ENCODE data around the gene ARID1B. TPM values are rescaled to one million over a fixed set of nuclear protein-coding genes. Genes with fewer than 3 reads are reported as not detected.

The ARID1B gene
- total and polyA plus RNA-seq, 8 donors = 67.6 to 102 (median 99.0) TPM

DNA sequence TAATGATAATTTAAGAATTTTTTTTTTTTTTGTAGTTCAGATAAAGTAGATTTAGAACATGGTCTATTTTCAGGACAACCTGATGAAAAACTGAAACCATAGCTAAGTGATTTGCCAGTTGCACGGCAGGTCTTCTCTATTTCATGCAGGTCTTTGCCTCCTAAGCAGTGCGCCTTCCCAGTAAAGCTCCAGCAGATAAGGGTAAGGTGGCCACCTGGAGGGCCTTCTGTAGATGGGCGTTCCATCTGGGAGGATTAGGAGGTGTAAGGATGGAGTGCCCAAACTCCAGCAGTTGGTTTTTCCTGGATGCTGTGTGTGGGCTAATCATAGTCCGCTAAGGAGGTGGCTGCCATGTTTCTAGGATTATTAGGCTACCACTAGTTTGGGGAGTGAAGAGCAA is 107.1 kb downstream of the ARID1B start:
- DNase-seq = no peak
- TF ChIP-seq, protein P1, sequence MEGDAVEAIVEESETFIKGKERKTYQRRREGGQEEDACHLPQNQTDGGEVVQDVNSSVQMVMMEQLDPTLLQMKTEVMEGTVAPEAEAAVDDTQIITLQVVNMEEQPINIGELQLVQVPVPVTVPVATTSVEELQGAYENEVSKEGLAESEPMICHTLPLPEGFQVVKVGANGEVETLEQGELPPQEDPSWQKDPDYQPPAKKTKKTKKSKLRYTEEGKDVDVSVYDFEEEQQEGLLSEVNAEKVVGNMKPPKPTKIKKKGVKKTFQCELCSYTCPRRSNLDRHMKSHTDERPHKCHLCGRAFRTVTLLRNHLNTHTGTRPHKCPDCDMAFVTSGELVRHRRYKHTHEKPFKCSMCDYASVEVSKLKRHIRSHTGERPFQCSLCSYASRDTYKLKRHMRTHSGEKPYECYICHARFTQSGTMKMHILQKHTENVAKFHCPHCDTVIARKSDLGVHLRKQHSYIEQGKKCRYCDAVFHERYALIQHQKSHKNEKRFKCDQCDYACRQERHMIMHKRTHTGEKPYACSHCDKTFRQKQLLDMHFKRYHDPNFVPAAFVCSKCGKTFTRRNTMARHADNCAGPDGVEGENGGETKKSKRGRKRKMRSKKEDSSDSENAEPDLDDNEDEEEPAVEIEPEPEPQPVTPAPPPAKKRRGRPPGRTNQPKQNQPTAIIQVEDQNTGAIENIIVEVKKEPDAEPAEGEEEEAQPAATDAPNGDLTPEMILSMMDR (IDR thresholded peaks at IDR 0.05) = no peak
- Histone ChIP-seq H3K36me3 (no peaks in the 10 kb centered on the region), H3K4me3 (no peak overlapping the region), H3K27ac (peak overlapping the region in 1 of 2 donors; percentile 26), H3K9me3 (no peaks in the 10 kb centered on the region), H3K4me1 (peaks cover 14 to 59% of the 10 kb centered on the region in 2 donors), H3K27me3 (no peaks in the 10 kb centered on the region)
- ATAC-seq = no peak
- intact Hi-C loops (cut with DNase I) = no loop called here

DNA sequence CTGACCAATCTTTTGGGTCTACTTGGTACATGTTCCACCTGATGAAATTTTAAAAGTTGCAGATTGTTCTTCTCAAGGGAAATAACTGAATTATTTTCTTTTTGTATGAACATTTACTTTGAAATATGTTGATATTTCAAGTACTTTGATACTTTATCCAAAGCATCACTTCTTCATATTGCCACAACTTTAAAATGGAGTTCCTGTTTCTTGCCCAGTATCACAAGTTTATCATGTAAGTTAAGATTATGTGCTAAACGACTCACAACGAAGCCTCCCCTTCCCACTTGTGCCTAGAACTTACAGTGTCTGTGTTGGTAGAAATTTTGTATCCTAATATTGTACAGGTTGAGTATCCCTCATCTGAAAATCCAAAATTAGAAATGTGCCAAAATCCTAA is 108.4 kb downstream of the ARID1B start:
- DNase-seq (no peak), ATAC-seq (no peak)
- TF ChIP-seq, protein P1 (IDR thresholded peaks at IDR 0.05) = no peak
- no peaks in the 10 kb centered on the region for H3K36me3 ChIP-seq
- intact Hi-C loops (cut with DNase I) = no loop called here
- no peak overlapping the region for H3K27ac ChIP-seq
- H3K4me3 ChIP-seq = no peak overlapping the region
- no peaks in the 10 kb centered on the region for H3K27me3 ChIP-seq
- peaks cover 14 to 51% of the 10 kb centered on the region in 2 donors for H3K4me1 ChIP-seq
- no peaks in the 10 kb centered on the region for H3K9me3 ChIP-seq

DNA sequence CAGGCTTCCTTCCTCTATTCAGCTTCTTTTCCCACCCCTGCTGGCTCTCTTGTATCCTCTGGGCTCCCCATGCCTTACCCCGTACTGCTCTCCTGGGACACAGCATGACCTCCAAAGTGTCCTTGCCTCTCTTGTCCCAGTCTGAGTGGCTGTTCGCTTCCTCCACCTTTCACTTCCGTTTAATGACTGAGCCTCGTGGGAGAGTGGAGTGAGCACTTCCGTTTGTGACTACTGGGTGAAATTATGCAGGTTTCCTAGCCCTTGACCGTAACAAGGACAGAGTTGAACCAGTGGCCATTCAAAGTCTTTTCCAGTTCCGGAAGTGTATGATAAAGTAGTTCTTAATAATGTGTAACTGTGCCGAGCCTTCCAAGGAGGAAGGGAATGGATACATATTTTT is 109.2 kb downstream of the ARID1B start:
- no peaks in the 10 kb centered on the region for H3K9me3 ChIP-seq
- H3K27ac ChIP-seq = peak overlapping the region in 1 of 2 donors; percentile 51
- DNase-seq (no peak), ATAC-seq (peak; percentile 66)
- H3K4me3 ChIP-seq = no peak overlapping the region
- intact Hi-C loops (cut with DNase I) = no loop called here
- no peaks in the 10 kb centered on the region for H3K36me3 ChIP-seq
- TF ChIP-seq, protein P1 (IDR thresholded peaks at IDR 0.05) = no peak
- peaks cover 14 to 48% of the 10 kb centered on the region in 2 donors for H3K4me1 ChIP-seq
- H3K27me3 ChIP-seq = no peaks in the 10 kb centered on the region

DNA sequence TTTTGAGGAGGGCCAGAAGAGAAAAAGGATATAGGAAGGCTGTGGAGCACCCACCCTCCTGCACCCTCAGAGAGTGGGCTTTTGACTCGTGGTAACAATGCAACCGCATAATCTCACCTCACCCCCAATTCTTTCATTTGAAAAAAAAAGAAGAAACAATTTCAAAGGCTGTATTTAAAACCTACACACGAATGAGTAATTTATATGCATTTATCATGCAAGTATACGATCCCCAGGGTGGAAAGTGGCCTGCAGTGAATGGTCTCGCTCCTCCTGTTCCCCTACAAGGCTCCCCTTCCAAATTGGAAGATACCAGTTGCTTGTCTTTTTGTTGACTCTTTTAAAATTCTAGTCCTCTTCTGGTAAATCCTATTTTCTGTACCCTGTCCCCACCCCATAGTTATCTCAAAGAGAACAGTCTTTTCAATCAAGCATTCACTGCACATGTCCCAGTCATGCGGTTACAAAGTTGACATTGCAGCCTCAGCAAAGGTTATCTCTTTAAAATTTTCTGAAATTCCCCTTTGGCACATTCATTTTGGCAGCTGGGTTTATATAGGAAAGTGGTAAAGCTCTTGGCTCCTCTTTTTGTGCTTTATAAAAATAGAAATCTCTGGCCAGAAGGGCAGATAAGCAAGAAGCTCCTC is 110.6 kb downstream of the ARID1B start:
- TF ChIP-seq, protein P1 (IDR thresholded peaks at IDR 0.05) = no peak
- ATAC-seq (no peak), DNase-seq (no peak)
- H3K27ac ChIP-seq = no peak overlapping the region
- H3K4me3 ChIP-seq = no peak overlapping the region
- no peaks in the 10 kb centered on the region for H3K27me3 ChIP-seq
- peaks cover 14 to 40% of the 10 kb centered on the region in 2 donors for H3K4me1 ChIP-seq
- H3K36me3 ChIP-seq = no peaks in the 10 kb centered on the region
- intact Hi-C loops (cut with DNase I) = no loop called here
- H3K9me3 ChIP-seq = no peaks in the 10 kb centered on the region

DNA sequence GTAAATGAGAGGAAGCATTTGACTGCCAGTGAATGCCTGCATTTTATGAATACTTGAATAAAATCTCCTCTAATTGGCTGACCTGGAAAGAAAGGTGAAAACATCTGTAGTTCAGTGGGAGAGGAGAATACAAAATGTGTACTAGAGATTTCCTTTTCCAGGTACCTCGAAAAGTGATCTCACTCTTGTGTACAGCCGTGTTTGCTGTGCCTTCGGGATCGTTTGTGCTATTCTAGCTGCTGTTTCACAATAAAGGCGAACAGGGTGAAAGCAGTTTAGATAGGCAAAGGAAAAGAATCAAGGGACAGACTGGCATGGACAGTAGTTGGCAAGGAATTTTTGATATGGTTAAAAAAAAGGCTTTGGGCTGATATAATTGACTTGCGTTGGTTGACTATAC is 112.3 kb downstream of the ARID1B start:
- ATAC-seq (peak; percentile 24), DNase-seq (no peak)
- Histone ChIP-seq H3K27ac (no peak overlapping the region), H3K36me3 (no peaks in the 10 kb centered on the region), H3K4me1 (peaks cover 4 to 30% of the 10 kb centered on the region in 2 donors), H3K27me3 (no peaks in the 10 kb centered on the region), H3K4me3 (no peak overlapping the region), H3K9me3 (no peaks in the 10 kb centered on the region)
- TF ChIP-seq, protein P1 (IDR thresholded peaks at IDR 0.05) = no peak
- intact Hi-C loops (cut with DNase I) = no loop called here
